A549 (cell line): ENCODE measurements around the gene HGF. TPM values are rescaled to one million over a fixed set of nuclear protein-coding genes. Genes with fewer than 3 reads are reported as not detected.

Source experiments
- ATAC-seq, 2 experiments: fragments of 200-7000 bp in 1 of 2; fragments of >200 bp in 1 of 2; cut with Nextera tagmentation in 1 of 2; cut with Tn5 transposase in 1 of 2; 3 replicates each; pipeline versions ENCODE4 v1.8.0 to v1.9.1; 2018 to 2020; ENCODE audit warnings: mild to moderate bottlenecking in 1 of 2, moderate library complexity in 1 of 2
- CTCF ChIA-PET: fragments of 300-600 bp; sonication (Branson Sonifier 250); formaldehyde crosslinking; extraction: SDS; loops from one replicate; lab custom pipeline; 2021; ENCODE audit warnings: antibody characterized with exemption, inconsistent platforms; lab: Yijun Ruan, JAX
- POLR2A ChIA-PET: fragments of 350-600 bp; formaldehyde crosslinking; extraction: SDS; loops from one replicate; lab custom pipeline; 2021; ENCODE audit warnings: antibody characterized with exemption, inconsistent platforms; lab: Yijun Ruan, JAX
- DNase-seq, 2 experiments: peaks; one replicate each; pipeline versions ENCODE4 v3.0.0 to v3.0.0-alpha.2; 2011 to 2016; ENCODE audit warnings: low read depth in 1 of 2, low spot score in 1 of 2
- FAIRE-seq: peaks from 2 replicates; lab custom pipeline; 2011; peaks lifted over from hg19 to GRCh38; lab: Jason Lieb, UNC
- H3K27ac ChIP-seq, 2 experiments: fragments of >200 bp; sonication (Bioruptor Twin); formaldehyde crosslinking; 3 replicates each; pipeline ENCODE4 v1.5.1; 2016 to 2017
- H3K4me1 ChIP-seq: fragments of >200 bp; sonication (Bioruptor Twin); formaldehyde crosslinking; 3 replicates; pipeline ENCODE4 v1.6.1; 2016
- H3K4me2 ChIP-seq: fragments of >200 bp; sonication (Bioruptor Twin); formaldehyde crosslinking; 3 replicates; pipeline ENCODE4 v1.6.1; 2016
- H3K4me3 ChIP-seq: fragments of >200 bp; sonication (Bioruptor Twin); formaldehyde crosslinking; 3 replicates; pipeline ENCODE4 v1.5.1; 2016
- H3K9me3 ChIP-seq: fragments of >200 bp; sonication (Bioruptor Twin); formaldehyde crosslinking; 3 replicates; pipeline ENCODE4 v1.6.1; 2016
- BHLHE40 ChIP-seq: IDR thresholded peaks from 2 replicates; pipeline ENCODE4 v1.6.1; 2012; ENCODE audit warnings: low read depth, low read length, inconsistent platforms
- CBX2 ChIP-seq: fragments of 200-600 bp; sonication (generic); IDR thresholded peaks from 2 replicates; pipeline ENCODE4 v1.6.1; 2016; ENCODE audit warnings: low read depth, mild to moderate bottlenecking, borderline replicate concordance
- CEBPB ChIP-seq, 2 experiments: fragments of >200 bp in 1 of 2; sonication (Bioruptor Twin) in 1 of 2; formaldehyde crosslinking in 1 of 2; IDR thresholded peaks; 2 replicates each; pipeline ENCODE4 v1.6.1; 2012 to 2016
- EHF ChIP-seq: fragments of 250-450 bp; sonication (Bioruptor Pico); IDR thresholded peaks from 2 replicates; pipeline ENCODE4 v1.5.0; 2020; ENCODE audit warnings: mild to moderate bottlenecking
- EHMT2 ChIP-seq: fragments of 200-600 bp; sonication (generic); IDR thresholded peaks from 2 replicates; pipeline ENCODE4 v1.6.1; 2016; ENCODE audit warnings: antibody characterized with exemption, low read depth, mild to moderate bottlenecking, moderate library complexity
- ESRRA ChIP-seq: fragments of 150-350 bp; IDR thresholded peaks from 2 replicates; pipeline ENCODE4 v1.6.1; 2014; ENCODE audit warnings: mild to moderate bottlenecking, low read length, borderline replicate concordance
- FOSB ChIP-seq: fragments of 250-450 bp; sonication (Bioruptor Pico); IDR thresholded peaks from 2 replicates; pipeline ENCODE4 v1.5.0; 2020; ENCODE audit warnings: mild to moderate bottlenecking, moderate library complexity
- FOXS1 ChIP-seq: fragments of 250-450 bp; sonication (Bioruptor Pico); IDR thresholded peaks from 2 replicates; pipeline ENCODE4 v1.5.0; 2020; ENCODE audit warnings: mild to moderate bottlenecking, moderate library complexity
- HEYL ChIP-seq: fragments of 250-450 bp; sonication (Bioruptor Pico); IDR thresholded peaks from 2 replicates; pipeline ENCODE4 v1.8.0; 2021; ENCODE audit warnings: mild to moderate bottlenecking, moderate library complexity
- HMGXB4 ChIP-seq: fragments of 250-450 bp; sonication (Bioruptor Pico); IDR thresholded peaks from 2 replicates; pipeline ENCODE4 v1.5.0; 2021; ENCODE audit warnings: mild to moderate bottlenecking, moderate library complexity, borderline replicate concordance
- HOXA7 ChIP-seq: fragments of 250-450 bp; sonication (Bioruptor Pico); IDR thresholded peaks from 2 replicates; pipeline ENCODE4 v1.5.0; 2020; ENCODE audit warnings: mild to moderate bottlenecking, moderate library complexity
- KDM1A ChIP-seq: fragments of 200-600 bp; sonication (generic); IDR thresholded peaks from 2 replicates; pipeline ENCODE4 v1.6.1; 2016; ENCODE audit warnings: low read depth, mild to moderate bottlenecking
- KDM5A ChIP-seq: fragments of 200-600 bp; sonication (generic); IDR thresholded peaks from 2 replicates; pipeline ENCODE4 v1.6.1; 2016; ENCODE audit warnings: antibody characterized with exemption, mild to moderate bottlenecking
- MAZ ChIP-seq: fragments of 150-350 bp; IDR thresholded peaks from 2 replicates; pipeline ENCODE4 v1.6.1; 2014; ENCODE audit warnings: antibody characterized with exemption, low read depth, low read length, borderline replicate concordance
- NR3C1 ChIP-seq: fragments of >200 bp; sonication (Bioruptor Twin); formaldehyde crosslinking; IDR thresholded peaks from 3 replicates; pipeline ENCODE4 v1.6.1; 2017
- SMC3 ChIP-seq: fragments of >200 bp; sonication (Bioruptor Twin); formaldehyde crosslinking; IDR thresholded peaks from 3 replicates; pipeline ENCODE4 v1.6.1; 2018; ENCODE audit warnings: inconsistent platforms
- SREBF2 ChIP-seq: fragments of 450-650 bp; IDR thresholded peaks from 2 replicates; pipeline ENCODE4 v1.6.1; 2014; ENCODE audit warnings: mild to moderate bottlenecking, moderate library complexity
- TP53 ChIP-seq: fragments of 250-450 bp; sonication (Bioruptor Pico); IDR thresholded peaks from 2 replicates; pipeline ENCODE4 v1.5.0; 2021; ENCODE audit warnings: mild to moderate bottlenecking, moderate library complexity
- USF2 ChIP-seq: fragments of 450-650 bp; IDR thresholded peaks from 2 replicates; pipeline ENCODE4 v1.6.1; 2014; ENCODE audit warnings: antibody characterized with exemption
- ZC3H11A ChIP-seq: fragments of 450-650 bp; IDR thresholded peaks from 2 replicates; pipeline ENCODE4 v1.6.1; 2014; ENCODE audit warnings: antibody characterized with exemption, mild to moderate bottlenecking
- ZSCAN20 ChIP-seq: fragments of 250-450 bp; sonication (Bioruptor Pico); IDR thresholded peaks from 2 replicates; pipeline ENCODE4 v1.8.0; 2022; ENCODE audit warnings: mild to moderate bottlenecking, moderate library complexity
- WGBS: methylation state at CpG from one replicate; pipeline ENCODE4 v1.1.6; 2017; ENCODE audit errors: missing lambda C conversion rate; 5-methylcytosine and 5-hydroxymethylcytosine counted together
- polyA plus RNA-seq, 4 experiments: library from polyadenylated mRNA; depleted of rRNA in 3 of 4; stranded (reverse); fragments of >200 nt; fragmentation: RNase III in 1 of 4; extraction: RNeasy Plus Mini Kit Qiagen cat#74134 plus additional on column Dnase treatment in 1 of 4; gene quantifications; 2 replicates in 3 of 4; 3 replicates in 1 of 4; pipeline ENCODE4 v1.2.3, GENCODE V29; 2011 to 2017

Gene HGF
- polyA plus RNA-seq, 2 of the 4 experiments (the other 2 are of a cell fraction): 0.06 to 0.31 TPM

- no peaks in the 10 kb centered on the region for H3K4me1 ChIP-seq
- 81% methylated on average over 7 of the region's 7 CpGs for WGBS
- no peak for ATAC-seq
- TF ChIP-seq KDM1A: no peak
- TF ChIP-seq MAZ: no peak
- TF ChIP-seq KDM5A: no peak
- TF ChIP-seq FOSB (CRISPR knock-in tag): no peak
- TF ChIP-seq BHLHE40: no peak
- TF ChIP-seq ESRRA: no peak
- no peak for TF ChIP-seq EHF
- TF ChIP-seq ZSCAN20: no peak
- TF ChIP-seq USF2: no peak
- TF ChIP-seq CEBPB (IDR thresholded peaks at IDR 0.05): no peak
- TF ChIP-seq CBX2: no peak
- TF ChIP-seq, all 56 proteins: peak for 0
- DNase-seq (no peak), FAIRE-seq (no peak)
- ChIA-PET POLR2A (no interaction called here), CTCF (interaction anchor here (1.6 kb wide), 1 partner anchor 269 kb away, joined by 5 read pairs; no protein-coding TSS in a partner anchor)
- H3K4me2 ChIP-seq: no peak overlapping the region
- no peak overlapping the region for H3K4me3 ChIP-seq
- no peak overlapping the region for H3K27ac ChIP-seq
- H3K9me3 ChIP-seq: no peaks in the 10 kb centered on the region
These were observed 929 bp upstream of the HGF start for GRCh38 chr7:81770728-81771223.

GRCh38 chr7:81768951-81769778 lies 682 bp downstream of the HGF start:
- ATAC-seq: no peak
- Histone ChIP-seq H3K4me2 (no peak overlapping the region), H3K4me1 (no peaks in the 10 kb centered on the region), H3K27ac (no peak overlapping the region), H3K9me3 (no peaks in the 10 kb centered on the region), H3K4me3 (no peak overlapping the region)
- 74% methylated on average over 9 of the region's 9 CpGs for WGBS
- DNase-seq: no peak
- FAIRE-seq: no peak
- CTCF ChIA-PET: interaction anchor here (0.6 to 1.3 kb wide), 3 partner anchors 9 to 851 kb away, joined by 3 to 4 read pairs (median 3); no protein-coding TSS in a partner anchor
- no peak for TF ChIP-seq EHMT2
- no peak for TF ChIP-seq HMGXB4 (CRISPR knock-in tag)
- no peak for TF ChIP-seq HEYL (CRISPR knock-in tag)
- no peak for TF ChIP-seq NR3C1
- POLR2A ChIA-PET: no interaction called here

GRCh38 chr7:81767926-81768325 lies 1.9 kb downstream of the HGF start:
- no peak overlapping the region for H3K4me3 ChIP-seq
- TF ChIP-seq ZC3H11A: no peak
- no peak for TF ChIP-seq FOXS1
- TF ChIP-seq TP53 (CRISPR knock-in tag): no peak
- TF ChIP-seq MAZ: no peak
- TF ChIP-seq HOXA7: no peak
- TF ChIP-seq CBX2: no peak
- no peak for TF ChIP-seq HMGXB4 (CRISPR knock-in tag)
- no peak for TF ChIP-seq SREBF2
- TF ChIP-seq SMC3: no peak
- POLR2A ChIA-PET: no interaction called here
- 94% methylated on average over 5 of the region's 5 CpGs for WGBS
- FAIRE-seq: no peak
- CTCF ChIA-PET: no interaction called here
- H3K9me3 ChIP-seq: no peaks in the 10 kb centered on the region
- H3K4me2 ChIP-seq: no peak overlapping the region
- no peak for ATAC-seq
- H3K27ac ChIP-seq: no peak overlapping the region
- H3K4me1 ChIP-seq: no peaks in the 10 kb centered on the region
- no peak for DNase-seq
